ENCODE data around the gene TIMP2.
"Not testable (repeated sequence)": the region's sequence is repeated elsewhere in the genome, so short reads cannot be mapped to it uniquely, and the experiment has no call there.

TIMP2 gene, protein sequence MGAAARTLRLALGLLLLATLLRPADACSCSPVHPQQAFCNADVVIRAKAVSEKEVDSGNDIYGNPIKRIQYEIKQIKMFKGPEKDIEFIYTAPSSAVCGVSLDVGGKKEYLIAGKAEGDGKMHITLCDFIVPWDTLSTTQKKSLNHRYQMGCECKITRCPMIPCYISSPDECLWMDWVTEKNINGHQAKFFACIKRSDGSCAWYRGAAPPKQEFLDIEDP

DNA sequence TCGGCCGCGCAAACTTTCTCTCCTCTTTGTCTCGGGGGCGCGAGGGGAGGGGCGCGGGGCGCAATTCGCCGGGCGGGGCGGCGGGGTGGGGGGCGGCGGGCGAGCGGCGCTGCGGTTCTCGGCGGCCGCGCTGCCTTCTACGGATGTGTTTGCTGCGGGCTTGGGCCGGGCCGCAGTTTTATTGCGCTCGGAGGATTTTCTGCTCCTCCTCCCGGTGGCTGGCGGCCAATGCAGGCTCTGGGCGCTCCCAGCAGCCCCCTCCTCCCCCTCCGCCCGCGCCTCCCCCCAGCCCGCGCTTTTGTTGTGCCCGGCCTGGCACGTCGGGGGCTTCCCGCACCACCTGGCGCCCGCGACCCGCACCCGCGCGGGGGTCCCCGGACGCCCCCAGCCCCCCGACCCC lies at the start of gene TIMP2:
Gene TIMP2, minus strand, starts transcription at position 154 of the 400 bp plus-strand sequence. CDS start 299 bp downstream, outside the sequence.
- in situ Hi-C loops (cut with HindIII; ENCODE audit: low sequenced_read_pairs) = no loop called here

DNA sequence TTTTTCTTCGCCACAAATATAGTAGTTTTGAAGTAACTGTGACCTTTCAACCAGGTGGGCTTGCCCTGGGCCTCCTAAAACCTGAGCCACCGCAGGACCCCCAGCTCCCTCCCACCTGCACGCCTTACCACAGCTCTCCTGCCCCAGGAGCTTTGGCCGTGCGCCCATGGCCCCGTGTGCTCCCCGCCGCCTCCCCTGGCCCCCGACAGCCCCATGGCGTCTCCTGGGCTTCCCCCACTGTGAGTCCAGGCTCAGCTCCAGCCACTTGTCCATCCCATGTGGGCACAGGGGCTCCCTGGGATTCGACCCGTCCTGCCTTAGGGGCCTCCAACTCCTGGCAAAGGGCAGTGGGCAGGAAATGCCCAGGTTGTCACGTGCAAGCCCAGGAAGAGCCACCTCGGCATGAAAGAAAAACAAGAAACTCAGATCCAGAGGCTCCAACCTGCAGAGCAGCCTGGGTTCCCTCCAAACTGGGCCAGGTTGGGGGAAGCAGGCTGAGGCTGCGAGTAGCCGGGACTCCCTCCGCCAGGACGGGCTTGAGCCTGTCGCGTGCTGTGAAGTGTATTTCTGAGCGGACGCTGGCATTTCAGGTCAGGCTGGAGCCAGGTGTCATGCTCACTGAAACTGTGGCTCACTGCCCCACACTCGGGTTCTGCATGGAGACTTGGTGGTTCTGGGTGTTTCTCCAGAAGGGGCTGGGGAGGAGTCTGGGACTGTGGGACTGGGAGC lies 48.8 kb upstream of the TIMP2 start:
- in situ Hi-C loops (cut with HindIII; ENCODE audit: low sequenced_read_pairs) = no loop called here

DNA sequence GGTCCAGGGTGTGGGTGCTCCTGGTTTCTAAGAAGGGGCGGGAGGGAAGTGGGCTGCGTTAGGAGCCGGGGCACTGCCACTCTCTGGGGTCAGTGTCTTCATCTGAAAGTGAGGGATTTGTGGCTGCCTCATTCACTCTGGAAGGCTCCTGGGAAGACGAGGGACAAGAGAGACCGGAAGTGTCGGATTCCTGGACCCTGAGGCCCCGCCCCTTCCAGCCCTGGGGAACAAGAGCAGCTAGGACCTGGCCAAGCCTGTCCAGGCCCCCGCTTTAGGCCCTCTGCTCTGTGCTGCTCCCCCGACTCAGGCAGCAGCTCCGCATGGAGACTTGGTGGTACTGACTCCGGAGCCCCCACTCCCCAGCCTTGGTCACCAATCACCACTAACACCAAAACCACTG lies 48.0 kb upstream of the TIMP2 start:
- in situ Hi-C loops (cut with HindIII; ENCODE audit: low sequenced_read_pairs) = no loop called here

DNA sequence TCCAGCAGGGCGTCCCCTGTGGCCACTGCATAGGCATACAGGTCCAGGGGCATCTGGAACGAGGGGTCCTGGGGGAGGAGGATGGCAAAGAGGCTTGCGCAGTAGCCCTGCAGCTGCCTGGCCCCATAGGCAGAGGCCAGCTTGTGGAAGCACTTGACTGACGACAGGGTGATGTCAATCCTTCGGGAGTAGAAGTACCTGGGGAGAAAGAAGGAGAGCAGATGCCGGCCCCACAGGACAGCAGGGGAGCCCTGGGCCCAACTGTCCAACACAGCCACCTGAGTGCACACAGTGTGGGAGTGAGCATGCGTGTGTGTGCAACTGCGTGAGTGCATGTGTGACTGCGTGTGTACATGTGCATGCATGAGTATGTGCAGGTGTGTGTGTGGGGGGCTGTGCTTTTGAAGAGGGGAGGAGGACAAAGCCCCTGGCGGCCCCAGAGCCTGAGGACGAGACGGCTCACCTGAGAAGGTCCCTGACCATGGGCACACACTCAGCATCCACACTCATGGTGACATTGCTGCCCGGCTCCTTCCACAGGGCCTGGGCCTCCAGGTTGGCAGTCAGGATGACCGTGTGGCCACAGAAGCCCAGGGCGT lies 47.4 kb upstream of the TIMP2 start:
- in situ Hi-C loops (cut with HindIII; ENCODE audit: low sequenced_read_pairs) = no loop called here

DNA sequence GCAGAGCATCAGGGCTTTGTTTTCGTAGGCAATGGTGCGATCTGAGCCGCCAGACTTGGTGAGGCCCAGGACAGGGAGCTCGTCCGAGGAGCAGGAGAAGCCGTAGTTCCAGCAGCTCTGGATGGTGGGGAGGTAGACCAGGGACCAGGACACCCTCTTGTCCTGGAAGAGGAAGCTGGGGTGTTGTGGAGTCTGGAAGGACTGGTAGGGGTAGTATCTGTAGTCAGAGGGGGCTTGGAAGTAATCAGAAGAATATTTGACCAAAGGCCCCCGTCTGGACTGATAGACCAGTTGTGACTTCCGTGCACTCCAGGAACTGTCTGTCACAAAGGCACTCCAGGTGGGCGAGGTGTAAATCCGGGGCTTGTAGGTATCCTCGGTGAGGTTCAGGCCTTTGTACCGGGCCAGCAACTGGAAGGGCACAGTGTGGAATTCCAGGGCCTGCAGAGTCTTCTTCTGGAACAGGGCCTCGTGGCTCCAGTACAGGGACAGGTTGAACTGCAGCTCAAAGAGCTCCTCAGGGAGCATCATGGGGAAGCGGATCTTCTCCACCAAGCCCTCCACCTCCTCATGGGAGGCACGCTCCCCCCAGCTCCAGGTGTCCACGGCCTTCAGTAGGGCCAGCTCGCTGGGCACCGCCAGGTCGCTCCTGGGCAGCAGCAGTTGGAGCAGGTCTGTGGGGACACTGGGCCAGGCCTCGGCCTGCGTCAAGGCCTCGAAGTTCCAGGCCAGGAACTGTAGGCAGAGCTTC lies 46.7 kb upstream of the TIMP2 start:
- in situ Hi-C loops (cut with HindIII; ENCODE audit: low sequenced_read_pairs) = no loop called here

DNA sequence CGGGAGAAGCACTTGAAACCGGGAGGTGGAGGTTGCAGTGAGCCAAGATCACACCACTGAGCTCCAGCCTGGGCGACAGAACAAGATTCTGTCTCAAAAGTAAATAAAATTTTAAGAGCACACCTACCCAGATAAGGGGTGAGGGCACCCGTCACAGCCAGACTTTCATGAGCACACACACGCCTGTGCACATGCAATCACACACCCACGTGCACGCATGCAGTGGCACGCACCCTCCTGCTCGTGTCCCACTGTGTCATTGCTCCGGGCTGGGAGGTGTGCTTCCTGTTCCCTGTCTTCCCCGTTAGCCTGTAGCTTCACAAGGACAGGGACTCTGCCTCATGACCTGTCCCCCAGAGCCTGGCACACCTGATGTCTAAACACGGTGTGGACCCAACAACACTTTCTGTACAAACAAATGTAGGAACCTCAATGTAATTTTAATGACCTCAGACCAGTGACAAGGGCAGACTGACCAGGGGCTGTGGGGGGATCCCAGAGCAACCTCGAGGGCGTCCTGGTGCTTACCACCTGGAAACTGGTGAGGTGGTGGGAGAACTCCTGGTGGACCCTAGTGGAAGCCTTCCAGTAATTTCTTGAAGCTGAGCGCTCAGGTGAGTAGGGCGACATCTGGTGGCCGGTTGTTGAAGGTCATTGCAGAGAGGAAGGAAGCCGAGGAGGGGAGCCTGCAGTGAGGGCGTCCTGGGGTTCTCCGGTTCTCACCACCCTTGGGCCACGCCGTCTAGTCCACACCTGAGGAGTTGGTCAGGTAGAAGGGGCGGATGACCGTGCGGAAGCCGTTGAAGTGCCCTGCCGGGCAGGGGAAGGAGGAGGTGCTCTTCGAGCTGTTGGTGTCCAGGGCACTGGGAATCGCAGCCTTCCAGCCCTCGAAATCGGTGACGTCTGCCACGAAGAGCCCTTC lies 45.9 kb upstream of the TIMP2 start:
- in situ Hi-C loops (cut with HindIII; ENCODE audit: low sequenced_read_pairs) = no loop called here

DNA sequence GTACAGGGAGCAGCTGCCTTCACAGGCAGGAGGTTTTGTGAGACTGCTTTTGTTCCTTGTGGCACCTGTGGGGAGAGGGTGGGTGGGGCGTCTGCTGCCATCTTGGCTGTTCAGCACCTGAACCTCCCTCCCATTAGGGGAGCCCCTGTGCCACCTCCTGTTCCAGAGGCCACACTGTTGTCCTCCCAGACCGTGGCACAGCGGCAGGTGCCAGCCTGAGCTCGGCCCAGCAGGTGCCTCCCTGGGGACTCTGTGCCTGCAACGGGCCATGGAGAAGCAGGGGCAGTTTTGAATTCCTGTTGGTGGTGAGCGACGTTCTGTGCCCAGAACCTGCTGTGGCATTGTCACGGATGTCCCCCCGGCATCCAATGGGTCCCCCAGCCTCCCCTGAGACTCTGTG lies 44.7 kb upstream of the TIMP2 start:
- in situ Hi-C loops (cut with HindIII; ENCODE audit: low sequenced_read_pairs) = no loop called here

DNA sequence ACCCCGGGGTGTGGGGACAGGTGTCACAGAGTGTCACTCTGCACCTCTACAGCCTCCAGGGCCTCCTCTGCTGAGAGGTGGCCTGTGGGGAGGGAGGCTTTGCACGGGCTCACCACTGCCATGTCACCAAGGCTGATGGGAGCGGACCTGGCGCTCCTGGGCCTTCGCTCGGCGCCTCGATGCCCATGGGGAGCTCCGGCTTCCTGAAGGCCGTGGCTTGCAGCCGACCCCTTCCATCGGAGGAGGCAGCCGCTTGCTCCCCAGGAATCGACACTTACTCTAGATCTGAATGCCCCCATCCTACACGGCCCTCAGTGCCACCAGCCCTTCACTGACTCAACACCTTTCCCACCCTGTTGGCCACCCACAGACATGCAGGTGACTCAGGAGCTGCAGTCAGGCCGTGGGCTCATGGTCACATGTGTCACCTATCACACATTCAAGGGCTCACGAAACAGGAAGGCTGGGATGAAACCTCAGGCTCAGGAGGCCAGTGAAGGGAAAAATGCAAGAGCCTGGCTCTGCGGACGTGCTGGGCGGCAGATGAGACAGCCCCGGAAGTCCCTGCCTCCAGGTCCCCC lies 42.7 kb upstream of the TIMP2 start:
- in situ Hi-C loops (cut with HindIII; ENCODE audit: low sequenced_read_pairs) = no loop called here

DNA sequence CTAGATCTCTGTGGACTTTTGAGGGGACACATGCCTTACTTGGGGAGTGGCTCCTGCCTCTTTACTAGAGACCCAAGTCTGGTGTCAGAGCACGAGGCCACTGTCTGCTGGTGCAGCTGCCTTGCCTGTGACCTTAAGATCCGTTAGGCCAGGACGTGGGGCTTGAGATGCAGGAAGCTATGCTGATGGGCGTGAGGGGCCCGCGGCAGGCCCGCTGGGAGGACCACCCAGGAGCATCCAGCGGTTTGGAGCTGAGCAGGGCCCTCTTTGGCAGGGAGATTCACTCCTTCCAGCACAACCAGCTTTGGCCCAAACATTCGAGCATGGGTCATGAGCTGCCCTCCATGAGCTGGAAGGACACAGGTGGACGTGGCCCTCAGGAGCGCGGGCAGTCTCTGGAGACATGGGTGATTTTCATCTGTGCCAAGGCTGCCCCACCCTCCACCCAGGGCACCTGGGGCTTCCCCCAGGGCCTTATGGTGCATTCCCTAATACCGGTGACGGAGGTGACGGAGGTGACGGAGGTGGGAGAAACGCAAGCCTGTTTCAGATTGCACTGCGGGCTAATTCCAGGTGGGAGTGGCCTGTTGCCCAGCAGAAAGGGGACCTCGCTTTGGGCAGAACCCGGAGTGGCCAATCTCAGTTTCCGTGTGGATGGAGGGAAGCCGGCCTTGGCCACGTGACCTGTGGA lies 41.9 kb upstream of the TIMP2 start:
- in situ Hi-C loops (cut with HindIII; ENCODE audit: low sequenced_read_pairs) = no loop called here

DNA sequence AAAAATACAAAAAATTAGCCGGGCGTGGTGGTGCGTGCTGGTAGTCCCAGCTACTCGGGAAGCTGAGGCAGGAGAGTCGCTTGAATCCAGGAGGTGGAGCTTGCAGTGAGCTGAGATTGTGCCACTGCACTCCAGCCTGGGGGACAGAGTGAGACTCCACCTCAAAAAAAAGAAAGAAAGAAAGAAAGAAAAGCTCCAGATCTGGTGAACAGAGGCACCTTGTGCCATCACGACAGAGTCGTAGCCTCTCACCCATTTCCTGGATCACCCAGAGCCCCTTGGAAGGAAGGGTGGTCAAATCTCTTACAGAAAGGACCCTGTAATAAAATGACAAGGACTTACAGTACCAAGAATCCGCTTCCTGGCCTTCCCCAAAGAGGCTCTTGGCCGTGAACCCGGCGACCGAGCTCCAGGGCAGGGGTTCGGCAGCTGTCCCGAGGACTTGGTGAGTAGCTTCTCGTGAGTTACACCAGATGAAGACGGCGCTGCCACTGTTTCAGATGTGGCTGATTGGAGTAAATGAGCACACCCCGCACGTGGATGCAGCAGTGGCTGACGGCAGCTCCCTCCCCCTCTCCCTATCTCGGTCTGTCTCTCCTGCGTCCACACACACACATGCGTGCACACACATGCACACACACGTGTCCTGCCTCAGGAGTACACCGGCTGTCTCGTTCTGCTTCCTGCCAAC lies 41.1 kb upstream of the TIMP2 start:
- in situ Hi-C loops (cut with HindIII; ENCODE audit: low sequenced_read_pairs) = no loop called here

DNA sequence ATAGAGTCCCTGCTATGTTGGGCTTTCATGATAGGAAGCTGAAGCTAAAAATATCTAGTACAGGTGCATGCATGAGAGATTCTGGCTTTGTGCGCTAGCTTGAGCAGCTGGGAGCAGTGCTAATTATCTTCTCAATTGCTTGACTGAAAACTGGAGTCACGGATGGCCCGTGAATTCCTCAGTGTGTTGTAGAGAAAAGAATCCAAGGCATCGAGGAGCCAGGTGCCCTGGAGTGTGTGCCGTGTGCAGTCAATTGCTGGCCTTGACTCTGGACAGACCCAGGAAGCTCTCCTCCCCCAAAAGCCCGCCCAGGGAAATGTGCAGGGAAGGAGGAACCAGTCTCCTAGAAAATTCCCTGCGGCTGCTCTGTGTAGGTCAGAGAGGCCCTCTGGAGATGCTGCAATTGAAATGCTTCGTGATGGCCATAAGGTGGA lies 40.3 kb upstream of the TIMP2 start:
- in situ Hi-C loops (cut with HindIII; ENCODE audit: low sequenced_read_pairs) = no loop called here

DNA sequence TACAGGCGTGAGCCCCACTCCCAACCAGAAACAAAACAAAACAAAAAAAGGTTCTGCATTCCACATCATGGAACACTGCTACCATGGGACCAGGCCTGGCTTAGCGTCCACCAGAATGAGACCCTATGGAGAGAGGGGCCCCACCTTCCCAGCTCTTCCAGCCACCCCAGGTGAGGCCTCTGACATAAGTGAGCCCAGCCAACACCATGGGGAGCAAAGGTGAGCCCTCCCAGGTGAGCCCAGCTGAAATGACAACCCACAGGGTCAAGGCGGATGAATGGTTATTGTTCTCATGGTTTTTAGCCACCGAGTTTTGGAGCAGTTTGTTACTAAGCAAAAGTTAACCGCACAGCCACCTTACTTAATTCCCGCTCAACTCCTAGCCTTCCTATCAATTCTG lies 38.2 kb upstream of the TIMP2 start:
- in situ Hi-C loops (cut with HindIII; ENCODE audit: low sequenced_read_pairs) = no loop called here

DNA sequence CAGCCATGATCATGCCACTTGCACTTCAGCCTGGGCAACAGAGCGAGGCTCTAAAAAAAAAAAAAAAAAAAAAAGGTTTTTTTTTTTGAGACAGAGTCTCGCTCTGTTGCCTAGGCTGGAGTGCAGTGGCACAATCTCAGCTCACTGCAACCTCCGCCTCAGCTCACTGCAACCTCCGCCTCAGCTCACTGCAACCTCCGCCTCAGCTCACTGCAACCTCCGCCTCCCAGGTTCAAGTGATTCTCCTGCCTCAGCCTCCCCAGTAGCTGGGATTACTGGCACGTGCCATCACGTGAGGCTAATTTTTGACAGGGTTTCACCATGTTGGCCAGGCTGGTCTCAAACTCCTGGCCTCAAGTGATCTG lies 37.8 kb upstream of the TIMP2 start:
- in situ Hi-C loops (cut with HindIII; ENCODE audit: low sequenced_read_pairs) = not testable (repeated sequence)

DNA sequence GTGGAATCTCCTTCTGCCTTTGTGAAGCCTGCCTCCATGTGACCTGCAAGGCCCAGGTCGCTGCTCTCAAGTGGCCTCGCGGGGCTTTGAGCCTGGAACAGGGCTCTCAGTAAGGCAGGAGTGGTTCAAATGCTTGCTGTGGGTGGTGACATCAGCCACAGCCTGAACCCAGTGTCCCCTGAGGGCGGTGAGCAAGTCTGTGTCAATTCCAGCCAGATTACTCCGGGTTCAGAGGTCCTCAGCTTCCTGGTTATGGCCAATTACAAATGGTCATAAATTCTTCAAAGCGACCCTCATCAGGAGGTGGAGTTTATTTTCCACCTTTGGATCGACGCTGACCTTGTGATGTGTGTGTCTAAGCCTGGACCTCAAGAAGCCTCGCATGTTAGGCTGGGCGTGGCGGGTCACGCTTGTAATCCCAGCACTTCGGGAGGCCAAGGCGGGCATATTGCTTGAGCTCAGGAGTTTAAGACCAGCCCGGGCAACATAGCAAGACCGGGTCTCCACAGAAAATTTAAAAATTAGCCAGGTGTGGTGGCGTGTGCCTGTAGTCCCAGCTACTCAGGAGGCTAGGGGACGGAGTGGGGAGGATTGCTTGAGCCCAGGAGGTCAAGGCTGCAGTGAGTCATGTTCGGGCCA lies 37.3 kb upstream of the TIMP2 start:
- in situ Hi-C loops (cut with HindIII; ENCODE audit: low sequenced_read_pairs) = no loop called here

DNA sequence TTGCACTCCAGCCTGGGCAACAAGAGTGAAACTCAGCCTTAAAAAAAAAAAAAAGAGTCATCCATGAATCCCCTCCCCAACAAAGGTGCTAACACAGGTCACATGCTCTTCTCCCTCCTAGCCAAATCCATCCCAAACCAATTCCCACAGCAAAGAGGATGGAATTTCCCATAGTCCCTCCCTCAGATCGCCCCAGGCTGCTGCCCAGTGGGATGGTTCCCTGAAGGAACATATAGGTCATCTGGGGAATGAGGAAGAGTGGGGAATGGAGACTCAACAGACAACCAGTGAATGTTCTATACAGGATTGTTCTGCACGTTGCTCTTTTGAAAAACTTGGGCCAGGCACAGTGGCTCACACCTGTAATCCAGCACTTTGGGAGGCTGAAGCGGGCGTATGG lies 36.4 kb upstream of the TIMP2 start:
- in situ Hi-C loops (cut with HindIII; ENCODE audit: low sequenced_read_pairs) = no loop called here

DNA sequence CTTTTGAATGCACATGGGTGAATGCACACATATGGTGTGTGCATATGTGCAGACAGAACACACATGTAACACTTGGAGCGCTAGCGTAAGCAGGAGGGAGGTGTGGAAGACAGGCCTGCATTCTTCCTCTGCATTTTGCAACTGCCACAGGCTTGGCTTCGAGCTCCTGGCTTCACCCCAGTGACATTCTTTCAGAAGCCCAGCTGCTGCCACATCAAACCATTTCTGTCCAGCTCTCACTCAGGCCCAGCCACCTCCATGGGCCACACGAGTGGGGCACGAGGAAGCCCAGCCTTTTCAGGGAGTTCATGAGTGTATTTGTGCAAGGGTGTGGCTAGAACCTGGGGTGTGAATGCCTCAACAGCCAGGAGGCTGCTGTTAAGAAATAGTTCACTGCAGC lies 35.7 kb upstream of the TIMP2 start:
- in situ Hi-C loops (cut with HindIII; ENCODE audit: low sequenced_read_pairs) = no loop called here

DNA sequence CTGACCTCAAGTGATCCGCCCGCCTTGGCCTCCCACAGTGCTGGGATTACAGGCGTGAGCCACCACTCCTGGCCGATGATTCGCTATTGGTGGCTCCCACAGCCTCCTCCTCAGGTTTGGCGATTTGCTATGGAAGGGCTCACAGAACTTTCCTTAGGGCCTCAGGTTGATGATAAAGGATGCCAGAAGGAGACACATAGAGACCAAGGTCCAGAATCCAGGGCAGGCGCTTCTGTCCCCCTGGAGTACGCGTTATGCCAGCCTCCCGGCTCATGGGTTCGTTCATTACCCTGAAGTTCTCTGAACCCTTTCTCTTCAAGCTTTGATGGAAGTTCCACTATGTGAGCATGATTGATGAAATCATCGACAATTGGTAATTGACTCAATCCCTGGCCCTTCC lies 34.6 kb upstream of the TIMP2 start:
- in situ Hi-C loops (cut with HindIII; ENCODE audit: low sequenced_read_pairs) = no loop called here

DNA sequence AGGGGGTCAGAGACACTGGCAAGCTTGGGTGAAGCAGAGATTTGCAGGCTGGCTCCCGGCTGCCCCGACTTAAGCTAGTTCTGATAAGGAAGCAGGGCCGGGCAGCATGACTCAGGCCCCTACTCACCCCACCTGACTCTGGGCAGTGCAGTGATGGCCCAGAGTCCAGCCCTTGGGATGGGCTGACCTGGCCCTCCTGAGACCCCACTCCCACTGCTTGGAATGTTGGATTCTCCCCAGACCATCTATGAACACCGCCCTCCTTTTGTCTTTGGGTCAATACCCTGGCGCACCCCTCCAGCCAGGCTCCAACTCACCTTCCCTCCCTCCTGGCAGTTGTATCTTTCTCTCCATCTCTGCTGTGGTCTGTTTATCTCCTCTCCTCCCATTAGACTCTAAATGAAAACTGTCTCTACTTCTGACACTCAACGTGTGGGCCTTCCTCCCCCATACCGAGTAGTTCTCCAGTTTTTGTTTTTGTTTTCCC lies 33.5 kb upstream of the TIMP2 start:
- in situ Hi-C loops (cut with HindIII; ENCODE audit: low sequenced_read_pairs) = no loop called here
